ENCODE measurements around the gene CSK. TPM values are rescaled to one million over a fixed set of nuclear protein-coding genes. Genes with fewer than 3 reads are reported as not detected.

CSK gene
- total and polyA plus RNA-seq, 2 donors from 2014 or later: 18.9 to 58.8 TPM

- no peak overlapping the region for H3K27ac ChIP-seq (ENCODE audit: low read depth in 2 of 2, low read length in 2 of 2)
- DNase-seq (no peak), FAIRE-seq (no peak)
- no peak overlapping the region for H3K4me3 ChIP-seq (ENCODE audit: low read length in 3 of 3)
- H3K9me3 ChIP-seq (ENCODE audit: control insufficient read depth in 2 of 3, insufficient read depth in 1 of 3, low read length in 3 of 3): no peaks in the 10 kb centered on the region
- H3K36me3 ChIP-seq (ENCODE audit: control insufficient read depth in 2 of 3, insufficient read depth in 3 of 3, low read length in 3 of 3): peaks cover 0 to 11% (median 4%) of the 10 kb centered on the region in 3 donors
- H3K9ac ChIP-seq (ENCODE audit: low read length in 3 of 3): no peak overlapping the region
- peaks cover 0 to 17% (median 0%) of the 10 kb centered on the region in 3 donors for H3K4me1 ChIP-seq (ENCODE audit: control insufficient read depth in 2 of 3, insufficient read depth in 2 of 3, low read depth in 1 of 3, low read length in 3 of 3)
- H3K27me3 ChIP-seq (ENCODE audit: control insufficient read depth, insufficient read depth, low read length): no peaks in the 10 kb centered on the region
- intact Hi-C loops (cut with DNase I): no loop called here
- no peak for TF ChIP-seq CTCF (IDR thresholded peaks at IDR 0.05; ENCODE audit: borderline replicate concordance, extremely low read depth, insufficient read depth)
These were observed 56.2 kb downstream of the CSK start for GRCh38 chr15:74838137-74838516.

- peaks cover 0 to 24% (median 5%) of the 10 kb centered on the region in 3 donors for H3K4me1 ChIP-seq (ENCODE audit: control insufficient read depth in 2 of 3, insufficient read depth in 2 of 3, low read depth in 1 of 3, low read length in 3 of 3)
- H3K9me3 ChIP-seq (ENCODE audit: control insufficient read depth in 2 of 3, insufficient read depth in 1 of 3, low read length in 3 of 3): no peaks in the 10 kb centered on the region
- no peaks in the 10 kb centered on the region for H3K27me3 ChIP-seq (ENCODE audit: control insufficient read depth, insufficient read depth, low read length)
- TF ChIP-seq CTCF (IDR thresholded peaks at IDR 0.05; ENCODE audit: borderline replicate concordance, extremely low read depth, insufficient read depth): no peak
- H3K27ac ChIP-seq (ENCODE audit: low read depth in 2 of 2, low read length in 2 of 2): no peak overlapping the region
- DNase-seq (no peak), FAIRE-seq (no peak)
- intact Hi-C loops (cut with DNase I): no loop called here
- peaks cover 0 to 11% (median 4%) of the 10 kb centered on the region in 3 donors for H3K36me3 ChIP-seq (ENCODE audit: control insufficient read depth in 2 of 3, insufficient read depth in 3 of 3, low read length in 3 of 3)
- H3K9ac ChIP-seq (ENCODE audit: low read length in 3 of 3): no peak overlapping the region
- H3K4me3 ChIP-seq (ENCODE audit: low read length in 3 of 3): no peak overlapping the region
These were observed 57.1 kb downstream of the CSK start for GRCh38 chr15:74838746-74839525.

GRCh38 chr15:74839526-74840395 is 57.9 kb downstream of the CSK start:
- no peak for DNase-seq
- Histone ChIP-seq H3K4me1 (ENCODE audit: control insufficient read depth in 2 of 3, insufficient read depth in 2 of 3, low read depth in 1 of 3, low read length in 3 of 3) (peaks cover 0 to 27% (median 8%) of the 10 kb centered on the region in 3 donors), H3K4me3 (ENCODE audit: low read length in 3 of 3) (no peak overlapping the region), H3K36me3 (ENCODE audit: control insufficient read depth in 2 of 3, insufficient read depth in 3 of 3, low read length in 3 of 3) (peaks cover 0 to 17% (median 6%) of the 10 kb centered on the region in 3 donors), H3K27ac (ENCODE audit: low read depth in 2 of 2, low read length in 2 of 2) (no peak overlapping the region), H3K9me3 (ENCODE audit: control insufficient read depth in 2 of 3, insufficient read depth in 1 of 3, low read length in 3 of 3) (no peaks in the 10 kb centered on the region), H3K9ac (ENCODE audit: low read length in 3 of 3) (no peak overlapping the region), H3K27me3 (ENCODE audit: control insufficient read depth, insufficient read depth, low read length) (no peaks in the 10 kb centered on the region)
- TF ChIP-seq CTCF (IDR thresholded peaks at IDR 0.05; ENCODE audit: borderline replicate concordance, extremely low read depth, insufficient read depth): no peak
- FAIRE-seq: no peak
- intact Hi-C loops (cut with DNase I): no loop called here
